ENCODE data around the gene MTHFD2.

Gene MTHFD2

DNA sequence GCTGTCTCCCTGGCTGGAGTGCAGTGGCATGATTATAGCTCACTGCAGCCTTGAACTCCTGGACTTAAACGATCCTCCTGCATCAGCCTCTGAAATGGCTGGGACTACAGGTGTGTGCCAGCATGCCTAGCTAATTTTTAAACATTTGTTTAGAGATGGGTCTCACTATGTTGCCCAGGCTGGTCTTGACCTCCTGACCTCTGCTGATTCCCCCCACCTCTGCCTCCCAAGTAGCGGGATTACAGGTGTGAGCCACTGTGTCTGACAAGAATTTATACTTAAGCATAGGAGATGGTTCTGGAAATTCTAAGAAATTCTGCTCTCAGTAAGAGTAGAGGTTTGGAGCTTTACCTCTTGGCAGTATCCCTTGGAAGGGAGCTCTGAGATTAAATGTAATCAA lies 18.2 kb downstream of the MTHFD2 start:
- Histone ChIP-seq H4K91ac (ENCODE audit: low read depth, low read length, poor library complexity) (no peak overlapping the region), H2AFZ (ENCODE audit: low read length) (no peak overlapping the region), H2AK5ac (ENCODE audit: low read depth, low read length) (no peak overlapping the region), H2BK5ac (ENCODE audit: low read length) (no peak overlapping the region), H3K4ac (ENCODE audit: low read length) (no peak overlapping the region), H3K4me3 (ENCODE audit: low read length in 2 of 2) (no peak overlapping the region), H3K27ac (replicated peaks; ENCODE audit: low read length) (no peak overlapping the region), H3K4me2 (ENCODE audit: insufficient read depth, low read length, poor library complexity, severe bottlenecking) (no peak overlapping the region), H4K8ac (ENCODE audit: low read depth, low read length) (no peak overlapping the region), H3K36me3 (replicated peaks in 1 of 2; ENCODE audit: control insufficient read depth in 2 of 2, insufficient read depth in 2 of 2, low read length in 2 of 2) (peaks cover 11 to 89% of the 10 kb centered on the region in 2 donors), H2BK15ac (ENCODE audit: low read length) (no peak overlapping the region), H2BK12ac (ENCODE audit: low read length) (no peak overlapping the region), H3K9ac (ENCODE audit: low read depth, low read length, poor library complexity) (no peak overlapping the region), H3K23ac (ENCODE audit: low read depth, low read length, poor library complexity) (no peak overlapping the region), H3K27me3 (ENCODE audit: control insufficient read depth in 3 of 3, insufficient read depth in 3 of 3, low read depth in 1 of 3, low read length in 3 of 3) (no peaks in the 10 kb centered on the region), H3K14ac (ENCODE audit: low read length) (no peak overlapping the region), H3K18ac (ENCODE audit: low read length) (no peak overlapping the region), H3K79me1 (ENCODE audit: low read depth, low read length) (no peaks in the 10 kb centered on the region), H3K4me1 (ENCODE audit: control insufficient read depth in 2 of 2, insufficient read depth in 1 of 2, low read depth in 1 of 2, low read length in 2 of 2) (peaks cover 0 to 4% of the 10 kb centered on the region in 2 donors), H2BK120ac (ENCODE audit: low read depth, low read length) (no peak overlapping the region), H3K9me3 (replicated peaks in 1 of 2; ENCODE audit: control insufficient read depth in 2 of 2, insufficient read depth in 1 of 2, low read depth in 1 of 2, low read length in 2 of 2) (no peaks in the 10 kb centered on the region)
- no peak for DNase-seq (ENCODE audit: low spot score)
- no CpG with 5 or more reads among the region's 2 CpGs for WGBS, 2 donors (ENCODE audit: extremely low coverage in 2 of 2, insufficient read length in 2 of 2, insufficient replicate concordance in 1 of 2)

DNA sequence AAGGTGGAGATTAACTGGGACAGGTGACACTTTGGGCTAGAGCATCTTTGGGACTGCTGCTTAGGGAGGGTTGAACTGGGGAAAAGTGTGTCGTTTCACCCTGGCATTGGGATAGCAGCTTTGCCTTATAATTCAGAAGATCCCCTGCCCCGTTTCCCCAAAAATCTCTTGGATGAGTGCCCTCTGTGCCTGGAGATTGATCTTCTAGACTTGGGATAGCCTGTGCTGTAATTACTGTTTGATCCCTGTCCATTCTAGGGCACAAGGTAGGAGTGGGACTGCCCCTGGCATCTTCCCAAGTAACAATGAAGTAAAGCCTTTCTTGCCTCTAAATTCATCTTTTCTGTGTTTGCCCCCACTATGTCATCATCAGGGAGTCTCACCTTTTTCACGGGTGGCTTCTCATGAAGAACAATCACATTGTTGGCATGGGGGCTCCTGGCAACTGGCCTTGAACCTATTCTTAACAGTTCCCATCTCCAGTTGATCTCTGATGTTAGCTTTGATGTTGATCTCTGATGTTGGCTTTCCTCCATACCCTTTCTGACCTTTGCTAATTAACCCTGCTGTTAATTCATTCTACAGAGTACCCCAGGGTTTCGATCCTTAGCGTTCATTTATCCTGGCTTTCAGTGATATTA lies 21.6 kb downstream of the MTHFD2 start:
- H4K91ac ChIP-seq (ENCODE audit: low read depth, low read length, poor library complexity), result no peak overlapping the region
- no peak overlapping the region for H3K4ac ChIP-seq (ENCODE audit: low read length)
- H3K4me1 ChIP-seq (ENCODE audit: control insufficient read depth in 2 of 2, insufficient read depth in 1 of 2, low read depth in 1 of 2, low read length in 2 of 2), result peaks cover 0 to 4% of the 10 kb centered on the region in 2 donors
- no CpG with 5 or more reads among the region's 5 CpGs for WGBS, 2 donors (ENCODE audit: extremely low coverage in 2 of 2, insufficient read length in 2 of 2, insufficient replicate concordance in 1 of 2)
- no peaks in the 10 kb centered on the region for H3K79me1 ChIP-seq (ENCODE audit: low read depth, low read length)
- H4K8ac ChIP-seq (ENCODE audit: low read depth, low read length), result no peak overlapping the region
- no peak overlapping the region for H3K23ac ChIP-seq (ENCODE audit: low read depth, low read length, poor library complexity)
- H2BK15ac ChIP-seq (ENCODE audit: low read length), result no peak overlapping the region
- no peak overlapping the region for H2AFZ ChIP-seq (ENCODE audit: low read length)
- H3K9me3 ChIP-seq (replicated peaks in 1 of 2; ENCODE audit: control insufficient read depth in 2 of 2, insufficient read depth in 1 of 2, low read depth in 1 of 2, low read length in 2 of 2), result no peaks in the 10 kb centered on the region
- no peak overlapping the region for H3K14ac ChIP-seq (ENCODE audit: low read length)
- no peak overlapping the region for H2BK12ac ChIP-seq (ENCODE audit: low read length)
- H3K27ac ChIP-seq (replicated peaks; ENCODE audit: low read length), result no peak overlapping the region
- no peak overlapping the region for H3K18ac ChIP-seq (ENCODE audit: low read length)
- no peak overlapping the region for H3K4me2 ChIP-seq (ENCODE audit: insufficient read depth, low read length, poor library complexity, severe bottlenecking)
- no peak overlapping the region for H2AK5ac ChIP-seq (ENCODE audit: low read depth, low read length)
- H2BK5ac ChIP-seq (ENCODE audit: low read length), result no peak overlapping the region
- H3K36me3 ChIP-seq (replicated peaks in 1 of 2; ENCODE audit: control insufficient read depth in 2 of 2, insufficient read depth in 2 of 2, low read length in 2 of 2), result peaks cover 4 to 60% of the 10 kb centered on the region in 2 donors
- no peak for DNase-seq (ENCODE audit: low spot score)
- H3K9ac ChIP-seq (ENCODE audit: low read depth, low read length, poor library complexity), result no peak overlapping the region
- no peak overlapping the region for H3K4me3 ChIP-seq (ENCODE audit: low read length in 2 of 2)
- no peak overlapping the region for H2BK120ac ChIP-seq (ENCODE audit: low read depth, low read length)
- no peaks in the 10 kb centered on the region for H3K27me3 ChIP-seq (ENCODE audit: control insufficient read depth in 3 of 3, insufficient read depth in 3 of 3, low read depth in 1 of 3, low read length in 3 of 3)

DNA sequence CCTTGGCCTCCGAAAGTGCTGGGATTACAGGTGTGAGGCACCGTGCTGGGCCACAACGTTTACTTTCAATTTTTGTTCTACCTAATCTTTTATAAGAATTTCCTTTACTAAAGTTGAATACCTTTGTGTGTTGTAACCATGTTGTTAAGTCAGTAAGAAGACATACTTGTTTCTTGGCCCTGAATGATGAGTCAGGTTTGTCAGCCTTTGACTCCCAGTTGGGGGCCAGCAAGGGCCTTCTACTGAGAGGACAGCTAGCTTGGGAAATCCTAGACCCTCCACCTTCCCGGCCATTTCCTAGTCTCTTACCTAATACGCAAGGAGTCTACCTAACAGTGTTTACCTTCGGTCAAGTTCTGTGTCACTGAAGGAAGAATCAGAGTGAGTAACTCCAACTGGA lies 22.7 kb downstream of the MTHFD2 start:
- H2BK15ac ChIP-seq (ENCODE audit: low read length), result no peak overlapping the region
- H3K27ac ChIP-seq (replicated peaks; ENCODE audit: low read length), result no peak overlapping the region
- H3K27me3 ChIP-seq (ENCODE audit: control insufficient read depth in 3 of 3, insufficient read depth in 3 of 3, low read depth in 1 of 3, low read length in 3 of 3), result no peaks in the 10 kb centered on the region
- no peak overlapping the region for H4K8ac ChIP-seq (ENCODE audit: low read depth, low read length)
- H2BK120ac ChIP-seq (ENCODE audit: low read depth, low read length), result no peak overlapping the region
- H3K9ac ChIP-seq (ENCODE audit: low read depth, low read length, poor library complexity), result no peak overlapping the region
- no peak overlapping the region for H2BK5ac ChIP-seq (ENCODE audit: low read length)
- H3K4me2 ChIP-seq (ENCODE audit: insufficient read depth, low read length, poor library complexity, severe bottlenecking), result no peak overlapping the region
- H3K9me3 ChIP-seq (replicated peaks in 1 of 2; ENCODE audit: control insufficient read depth in 2 of 2, insufficient read depth in 1 of 2, low read depth in 1 of 2, low read length in 2 of 2), result no peaks in the 10 kb centered on the region
- no peaks in the 10 kb centered on the region for H3K79me1 ChIP-seq (ENCODE audit: low read depth, low read length)
- no peak overlapping the region for H2AK5ac ChIP-seq (ENCODE audit: low read depth, low read length)
- peaks cover 2 to 49% of the 10 kb centered on the region in 2 donors for H3K36me3 ChIP-seq (replicated peaks in 1 of 2; ENCODE audit: control insufficient read depth in 2 of 2, insufficient read depth in 2 of 2, low read length in 2 of 2)
- no peak overlapping the region for H3K14ac ChIP-seq (ENCODE audit: low read length)
- H2BK12ac ChIP-seq (ENCODE audit: low read length), result no peak overlapping the region
- no peak overlapping the region for H2AFZ ChIP-seq (ENCODE audit: low read length)
- H3K18ac ChIP-seq (ENCODE audit: low read length), result no peak overlapping the region
- H4K91ac ChIP-seq (ENCODE audit: low read depth, low read length, poor library complexity), result no peak overlapping the region
- H3K4me1 ChIP-seq (ENCODE audit: control insufficient read depth in 2 of 2, insufficient read depth in 1 of 2, low read depth in 1 of 2, low read length in 2 of 2), result peaks cover 0 to 4% of the 10 kb centered on the region in 2 donors
- no peak overlapping the region for H3K4me3 ChIP-seq (ENCODE audit: low read length in 2 of 2)
- no peak overlapping the region for H3K23ac ChIP-seq (ENCODE audit: low read depth, low read length, poor library complexity)
- no CpG with 5 or more reads among the region's 6 CpGs for WGBS, 2 donors (ENCODE audit: extremely low coverage in 2 of 2, insufficient read length in 2 of 2, insufficient replicate concordance in 1 of 2)
- no peak overlapping the region for H3K4ac ChIP-seq (ENCODE audit: low read length)
- DNase-seq (ENCODE audit: low spot score), result no peak

DNA sequence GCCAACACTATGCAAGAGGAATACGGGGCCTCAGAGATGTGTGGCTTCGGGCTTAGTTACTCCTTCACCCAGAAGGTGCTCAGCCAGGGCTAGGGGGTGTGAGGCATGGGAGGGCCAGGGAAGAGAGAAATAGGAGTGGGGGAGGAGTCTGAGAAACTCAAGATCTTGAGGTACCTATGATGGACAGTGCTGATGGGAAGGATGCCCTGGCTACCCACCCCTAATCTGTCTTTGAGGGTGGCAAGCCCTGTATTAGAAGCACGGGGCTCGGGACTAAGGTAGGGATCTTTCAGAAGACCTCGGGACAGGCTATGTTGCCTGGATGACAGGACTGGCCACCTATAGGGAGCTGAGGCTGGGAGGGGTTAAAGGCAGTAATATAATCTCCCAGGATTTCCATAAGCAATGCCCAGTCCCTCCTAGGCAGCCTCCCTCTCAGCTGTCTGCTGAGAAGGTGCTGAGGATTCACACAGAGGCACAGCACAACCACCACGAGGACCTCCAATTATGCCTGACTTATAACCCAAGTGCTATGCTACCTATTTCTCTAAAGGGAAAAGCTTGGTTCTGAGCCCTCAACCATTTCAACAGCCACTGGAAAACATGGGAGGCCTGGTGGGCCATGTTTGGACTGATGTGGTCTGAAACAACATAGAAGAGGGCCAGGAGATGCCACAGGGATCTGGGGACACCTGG lies 23.3 kb downstream of the MTHFD2 start:
- H2BK12ac ChIP-seq (ENCODE audit: low read length), result no peak overlapping the region
- H3K4me2 ChIP-seq (ENCODE audit: insufficient read depth, low read length, poor library complexity, severe bottlenecking), result no peak overlapping the region
- H3K4me1 ChIP-seq (ENCODE audit: control insufficient read depth in 2 of 2, insufficient read depth in 1 of 2, low read depth in 1 of 2, low read length in 2 of 2), result peaks cover 0 to 6% of the 10 kb centered on the region in 2 donors
- no peak overlapping the region for H2BK5ac ChIP-seq (ENCODE audit: low read length)
- H3K9ac ChIP-seq (ENCODE audit: low read depth, low read length, poor library complexity), result no peak overlapping the region
- H3K27ac ChIP-seq (replicated peaks; ENCODE audit: low read length), result no peak overlapping the region
- no peaks in the 10 kb centered on the region for H3K9me3 ChIP-seq (replicated peaks in 1 of 2; ENCODE audit: control insufficient read depth in 2 of 2, insufficient read depth in 1 of 2, low read depth in 1 of 2, low read length in 2 of 2)
- H3K18ac ChIP-seq (ENCODE audit: low read length), result no peak overlapping the region
- no peak overlapping the region for H4K8ac ChIP-seq (ENCODE audit: low read depth, low read length)
- no peak overlapping the region for H2AFZ ChIP-seq (ENCODE audit: low read length)
- WGBS, 2 donors (ENCODE audit: extremely low coverage in 2 of 2, insufficient read length in 2 of 2, insufficient replicate concordance in 1 of 2), result no CpG with 5 or more reads among the region's 6 CpGs
- no peak overlapping the region for H2BK15ac ChIP-seq (ENCODE audit: low read length)
- DNase-seq (ENCODE audit: low spot score), result no peak
- no peak overlapping the region for H3K14ac ChIP-seq (ENCODE audit: low read length)
- no peak overlapping the region for H2BK120ac ChIP-seq (ENCODE audit: low read depth, low read length)
- no peak overlapping the region for H3K4ac ChIP-seq (ENCODE audit: low read length)
- H3K79me1 ChIP-seq (ENCODE audit: low read depth, low read length), result no peaks in the 10 kb centered on the region
- no peak overlapping the region for H3K23ac ChIP-seq (ENCODE audit: low read depth, low read length, poor library complexity)
- H2AK5ac ChIP-seq (ENCODE audit: low read depth, low read length), result no peak overlapping the region
- H3K36me3 ChIP-seq (replicated peaks in 1 of 2; ENCODE audit: control insufficient read depth in 2 of 2, insufficient read depth in 2 of 2, low read length in 2 of 2), result peaks cover 0 to 43% of the 10 kb centered on the region in 2 donors
- no peaks in the 10 kb centered on the region for H3K27me3 ChIP-seq (ENCODE audit: control insufficient read depth in 3 of 3, insufficient read depth in 3 of 3, low read depth in 1 of 3, low read length in 3 of 3)
- H4K91ac ChIP-seq (ENCODE audit: low read depth, low read length, poor library complexity), result no peak overlapping the region
- no peak overlapping the region for H3K4me3 ChIP-seq (ENCODE audit: low read length in 2 of 2)
